Body of pancreas (tissue), 4 donors: Measurements from ENCODE around the gene IER3. TPM values are rescaled to one million over a fixed set of nuclear protein-coding genes. Genes with fewer than 3 reads are reported as not detected.

Source experiments
- ATAC-seq: fragments of 150-250 bp; one replicate; pipeline ENCODE4 v1.9.1; 2016
- DNase-seq, 4 donors: peaks; one replicate each; pipeline ENCODE4 v3.0.0-alpha.2; 2019
- H3K27ac ChIP-seq, 4 donors: fragments of 200-600 bp; sonication (generic); 1 replicate in 3 of 4; 2 replicates in 1 of 4; pipeline versions ENCODE4 v1.5.1 to v1.6.1; 2016 to 2019; ENCODE audit warnings: mild to moderate bottlenecking in 1 of 4, mixed read lengths in 1 of 4, moderate library complexity in 1 of 4
- H3K27me3 ChIP-seq, 2 donors: fragments of 200-600 bp; sonication (generic); one replicate each; pipeline ENCODE4 v1.6.0; 2016; ENCODE audit warnings: mild to moderate bottlenecking in 1 of 2
- H3K36me3 ChIP-seq, 2 donors: fragments of 200-600 bp; sonication (generic); replicated peaks in 1 of 2; 2 replicates each; pipeline ENCODE4 v1.5.1; 2016; ENCODE audit warnings: low read depth in 2 of 2; ENCODE audit not compliant: insufficient read depth in 1 of 2
- H3K4me1 ChIP-seq: fragments of 200-600 bp; sonication (generic); one replicate; pipeline ENCODE4 v1.6.0; 2016
- H3K4me3 ChIP-seq, 2 donors: fragments of 200-600 bp; sonication (generic); 1 replicate in 1 of 2; 2 replicates in 1 of 2; pipeline ENCODE4 v1.5.1; 2016 to 2019
- H3K9me3 ChIP-seq, 3 donors: fragments of 200-600 bp; sonication (generic); 1 replicate in 2 of 3; 2 replicates in 1 of 3; pipeline ENCODE4 v1.5.1; 2016
- CTCF ChIP-seq, 7 experiments: fragments of 450-650 bp in 4 of 7; fragments of 200-600 bp in 3 of 7; sonication (generic) in 3 of 7; IDR thresholded peaks; one replicate each; pipeline ENCODE4 v1.5.1; 2016 to 2019; ENCODE audit warnings: antibody characterized with exemption in 7 of 7
- POLR2A ChIP-seq, 3 donors: fragments of 450-650 bp; IDR thresholded peaks; one replicate each; pipeline ENCODE4 v1.6.1; 2016; ENCODE audit warnings: antibody characterized with exemption in 3 of 3, mild to moderate bottlenecking in 2 of 3
- WGBS, 2 donors: methylation state at CpG; one replicate each; pipeline ENCODE4 v1.1.5; 2017; 5-methylcytosine and 5-hydroxymethylcytosine counted together
- intact Hi-C: fragments of 100-400 bp; cut with DNase I; formaldehyde crosslinking; loops from one replicate; pipeline ENCODE4 v1.15.1; 2023
- total RNA-seq, 2 donors: library from RNA; depleted of rRNA; stranded (reverse); fragments of >200 nt; gene quantifications; one replicate each; pipeline ENCODE4 v1.1.0, GENCODE V29; 2016

The IER3 gene
- total RNA-seq, 2 donors from 2014 or later: 46.4 to 60.3 TPM

- intact Hi-C loops: no loop called here
- H3K27ac ChIP-seq: peak overlapping the region in 3 of 4 donors; percentile 89 to 96 (median 93)
- no peak for TF ChIP-seq POLR2A (IDR thresholded peaks at IDR 0.05)
- no peak for TF ChIP-seq CTCF (IDR thresholded peaks at IDR 0.05)
- H3K36me3 ChIP-seq: peaks cover 4% of the 10 kb centered on the region in 2 donors
- 68 to 69% methylated on average over 8 of the region's 8 CpGs for WGBS, 2 donors
- H3K27me3 ChIP-seq: no peaks in the 10 kb centered on the region
- no peak overlapping the region for H3K4me3 ChIP-seq
- H3K4me1 ChIP-seq: peaks cover 50% of the 10 kb centered on the region
- DNase-seq (no peak), ATAC-seq (no peak)
- H3K9me3 ChIP-seq: no peaks in the 10 kb centered on the region
These were observed 3.1 kb downstream of the IER3 start for GRCh38 chr6:30741063-30741779.

- peaks cover 4% of the 10 kb centered on the region in 2 donors for H3K36me3 ChIP-seq
- TF ChIP-seq CTCF (IDR thresholded peaks at IDR 0.05) (no peak), POLR2A (IDR thresholded peaks at IDR 0.05) (no peak)
These were observed 3.8 kb downstream of the IER3 start for GRCh38 chr6:30740540-30740870.

GRCh38 chr6:30738532-30738931, 5.8 kb downstream of the IER3 start:
- WGBS, 2 donors: 76 to 79% methylated on average over 6 of the region's 6 CpGs
- no peaks in the 10 kb centered on the region for H3K9me3 ChIP-seq
- no peak overlapping the region for H3K27ac ChIP-seq
- H3K36me3 ChIP-seq: peaks cover 4 to 9% of the 10 kb centered on the region in 2 donors
- H3K4me1 ChIP-seq: peaks cover 39% of the 10 kb centered on the region
- DNase-seq (no peak), ATAC-seq (no peak)
- H3K4me3 ChIP-seq: no peak overlapping the region
- no peaks in the 10 kb centered on the region for H3K27me3 ChIP-seq
- no peak for TF ChIP-seq CTCF (IDR thresholded peaks at IDR 0.05)
- no peak for TF ChIP-seq POLR2A (IDR thresholded peaks at IDR 0.05)
- intact Hi-C loops: no loop called here

More at GRCh38 chr6:30740540-30740870, 3.8 kb downstream of the IER3 start:
- Histone ChIP-seq H3K9me3 (no peaks in the 10 kb centered on the region), H3K4me1 (peaks cover 50% of the 10 kb centered on the region), H3K27ac (peak overlapping the region in 2 of 4 donors; percentile 24 to 93), H3K4me3 (no peak overlapping the region), H3K27me3 (no peaks in the 10 kb centered on the region)
- 78 to 85% methylated on average over 2 of the region's 2 CpGs for WGBS, 2 donors
- ATAC-seq (no peak), DNase-seq (no peak)
- intact Hi-C loops: no loop called here

GRCh38 chr6:30735668-30736314, 8.6 kb downstream of the IER3 start:
- Histone ChIP-seq H3K9me3 (no peaks in the 10 kb centered on the region), H3K36me3 (peaks cover 4 to 9% of the 10 kb centered on the region in 2 donors), H3K4me3 (no peak overlapping the region), H3K27ac (no peak overlapping the region), H3K27me3 (no peaks in the 10 kb centered on the region), H3K4me1 (peaks cover 31% of the 10 kb centered on the region)
- TF ChIP-seq POLR2A (IDR thresholded peaks at IDR 0.05) (no peak), CTCF (IDR thresholded peaks at IDR 0.05) (no peak)
- no peak for ATAC-seq
- DNase-seq: no peak
- intact Hi-C loops: no loop called here
- 84 to 91% methylated on average over 8 of the region's 8 CpGs for WGBS, 2 donors
